Coronary artery (tissue), 2 donors: ENCODE data around the gene KIF21A.
"Not testable (repeated sequence)": the region's sequence is repeated elsewhere in the genome, so short reads cannot be mapped to it uniquely, and the experiment has no call there.

Source experiments
- DNase-seq: peaks from one replicate; pipeline ENCODE4 v3.0.0-alpha.2; 2017; ENCODE audit warnings: low spot score
- H3K27ac ChIP-seq, 2 donors: fragments of 200-600 bp; sonication (generic); one replicate each; pipeline ENCODE4 v1.5.1; 2016 to 2019
- H3K4me3 ChIP-seq: fragments of 200-600 bp; sonication (generic); 2 replicates; pipeline ENCODE4 v1.5.1; 2016; ENCODE audit warnings: mild to moderate bottlenecking, moderate library complexity
- TF ChIP-seq, protein P1 (sequence below): fragments of 200-600 bp; sonication (generic); IDR thresholded peaks from one replicate; pipeline ENCODE4 v1.5.1; 2019; ENCODE audit warnings: antibody characterized with exemption

The KIF21A gene

DNA sequence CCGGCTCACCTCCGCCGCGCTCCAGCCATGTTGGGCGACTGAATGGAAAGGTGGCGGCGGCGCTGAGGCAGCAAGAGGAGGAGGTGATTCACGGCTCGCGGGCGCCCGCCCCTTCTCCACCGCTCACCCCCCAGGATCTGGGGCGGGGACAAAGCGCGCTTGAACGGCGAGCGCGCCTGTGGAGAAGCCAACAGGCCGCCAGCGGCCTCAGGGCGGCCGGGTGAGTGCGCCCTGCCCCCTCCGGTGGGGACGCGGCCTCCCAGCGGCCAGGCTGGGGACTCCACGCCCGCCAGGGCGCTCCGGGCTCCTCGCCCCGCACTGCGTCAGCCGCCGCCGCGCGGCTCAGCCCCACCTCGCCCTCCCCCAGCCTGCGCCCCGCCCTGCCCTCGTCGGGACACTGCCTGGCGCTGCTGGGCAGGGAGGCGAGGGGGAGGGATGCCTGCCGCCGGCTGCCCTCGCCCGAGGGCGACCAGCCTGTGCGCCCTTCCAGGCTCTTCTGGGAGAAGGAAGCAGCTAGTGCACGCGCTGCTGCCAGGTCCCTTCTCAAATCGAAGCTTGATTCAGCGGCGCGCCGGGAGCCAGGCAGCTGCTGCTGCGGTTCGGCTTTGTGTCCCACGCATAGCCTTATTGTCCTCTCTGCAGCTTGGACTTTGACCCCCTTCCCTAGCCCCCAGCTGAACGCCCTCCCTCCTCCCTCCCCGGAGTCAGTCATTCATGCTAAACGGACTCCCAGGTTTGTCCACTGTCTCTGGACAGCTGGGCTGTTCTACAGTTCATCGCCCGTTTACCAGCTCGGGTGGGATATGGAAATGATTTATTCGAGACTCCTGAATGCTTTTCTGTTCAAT, at the start of gene KIF21A:
KIF21A (minus strand) TSS at position 40 of the 848 bp plus-strand sequence. CDS start 150 bp downstream, outside the sequence.
- H3K4me3 ChIP-seq, result peak within 1 kb of the TSS; percentile 85
- peak within 1 kb of the TSS; percentile 72 to 85 for H3K27ac ChIP-seq
- DNase-seq, result peak; percentile 92
- TF ChIP-seq, protein P1, sequence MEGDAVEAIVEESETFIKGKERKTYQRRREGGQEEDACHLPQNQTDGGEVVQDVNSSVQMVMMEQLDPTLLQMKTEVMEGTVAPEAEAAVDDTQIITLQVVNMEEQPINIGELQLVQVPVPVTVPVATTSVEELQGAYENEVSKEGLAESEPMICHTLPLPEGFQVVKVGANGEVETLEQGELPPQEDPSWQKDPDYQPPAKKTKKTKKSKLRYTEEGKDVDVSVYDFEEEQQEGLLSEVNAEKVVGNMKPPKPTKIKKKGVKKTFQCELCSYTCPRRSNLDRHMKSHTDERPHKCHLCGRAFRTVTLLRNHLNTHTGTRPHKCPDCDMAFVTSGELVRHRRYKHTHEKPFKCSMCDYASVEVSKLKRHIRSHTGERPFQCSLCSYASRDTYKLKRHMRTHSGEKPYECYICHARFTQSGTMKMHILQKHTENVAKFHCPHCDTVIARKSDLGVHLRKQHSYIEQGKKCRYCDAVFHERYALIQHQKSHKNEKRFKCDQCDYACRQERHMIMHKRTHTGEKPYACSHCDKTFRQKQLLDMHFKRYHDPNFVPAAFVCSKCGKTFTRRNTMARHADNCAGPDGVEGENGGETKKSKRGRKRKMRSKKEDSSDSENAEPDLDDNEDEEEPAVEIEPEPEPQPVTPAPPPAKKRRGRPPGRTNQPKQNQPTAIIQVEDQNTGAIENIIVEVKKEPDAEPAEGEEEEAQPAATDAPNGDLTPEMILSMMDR, result peak; percentile 67

GRCh38 chr12:39490500-39491282, 47.8 kb upstream of the KIF21A start:
- no peak for DNase-seq
- TF ChIP-seq, protein P1, result no peak
- Histone ChIP-seq H3K27ac (no peak overlapping the region), H3K4me3 (no peak overlapping the region)

DNA sequence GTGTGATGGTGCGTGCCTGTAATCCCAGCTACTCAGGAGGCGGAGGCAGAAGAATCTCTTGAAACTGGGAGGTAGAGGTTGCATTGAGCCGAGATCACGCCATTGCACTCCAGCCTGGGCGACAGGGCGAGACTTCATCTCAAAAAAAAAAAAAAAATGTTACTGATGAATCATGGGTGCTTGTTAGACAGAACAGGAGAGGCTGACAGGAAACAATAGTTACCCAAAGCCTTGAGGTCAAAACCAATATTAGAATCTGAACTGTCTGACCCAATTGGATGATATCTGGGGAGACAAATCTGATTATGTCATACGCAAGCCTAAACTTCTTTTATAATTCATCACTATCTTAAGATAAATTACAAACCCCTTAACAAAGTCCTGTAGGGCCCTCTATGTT, 40.7 kb upstream of the KIF21A start:
- TF ChIP-seq, protein P1, result no peak
- no peak for DNase-seq
- Histone ChIP-seq H3K4me3 (no peak overlapping the region), H3K27ac (no peak overlapping the region)

DNA sequence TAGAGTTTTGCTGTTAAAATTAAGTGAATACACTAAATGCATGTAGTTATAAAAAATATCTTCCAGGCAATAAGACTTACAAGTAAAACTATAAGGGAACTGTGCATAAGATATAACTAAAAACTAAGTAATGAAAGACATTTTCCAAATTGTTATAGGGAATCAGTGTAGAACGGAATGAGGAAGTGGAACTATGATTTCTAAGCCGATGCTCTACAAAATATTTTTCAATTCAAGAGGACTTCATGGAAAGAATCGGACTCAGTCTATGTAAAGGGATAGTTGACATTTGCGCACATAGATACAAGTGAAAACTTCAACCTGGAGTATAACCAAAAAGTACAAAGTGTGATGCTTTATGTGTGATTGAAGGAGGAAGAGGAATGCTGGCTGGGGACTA, 40.1 kb upstream of the KIF21A start:
- TF ChIP-seq, protein P1, result no peak
- no peak overlapping the region for H3K27ac ChIP-seq
- no peak overlapping the region for H3K4me3 ChIP-seq
- no peak for DNase-seq

- DNase-seq, result no peak
- TF ChIP-seq, protein P1, result no peak
- Histone ChIP-seq H3K27ac (no peak overlapping the region), H3K4me3 (no peak overlapping the region)
Observed at GRCh38 chr12:39476894-39477293, 34.0 kb upstream of the KIF21A start.

DNA sequence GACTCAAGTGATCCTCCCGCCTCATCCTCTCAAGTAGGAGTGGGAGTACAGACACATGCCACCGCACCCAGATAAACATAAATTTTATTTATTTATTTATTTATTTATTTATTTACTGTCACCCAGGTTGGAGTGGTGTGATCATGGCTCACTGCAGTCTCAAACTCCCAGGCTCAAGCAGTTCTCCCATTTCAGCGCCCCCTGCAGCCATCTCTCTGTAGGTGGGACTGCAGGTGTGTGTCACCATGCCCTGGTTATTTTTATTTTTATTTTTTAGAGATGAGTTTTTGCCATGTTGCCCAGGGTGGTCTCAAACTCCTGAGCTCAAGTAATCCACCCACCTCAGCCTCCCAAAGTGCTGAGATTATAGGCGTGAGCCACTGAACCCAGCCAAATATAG, 33.2 kb upstream of the KIF21A start:
- DNase-seq, result no peak
- TF ChIP-seq, protein P1, result no peak
- Histone ChIP-seq H3K27ac (no peak overlapping the region), H3K4me3 (no peak overlapping the region)

DNA sequence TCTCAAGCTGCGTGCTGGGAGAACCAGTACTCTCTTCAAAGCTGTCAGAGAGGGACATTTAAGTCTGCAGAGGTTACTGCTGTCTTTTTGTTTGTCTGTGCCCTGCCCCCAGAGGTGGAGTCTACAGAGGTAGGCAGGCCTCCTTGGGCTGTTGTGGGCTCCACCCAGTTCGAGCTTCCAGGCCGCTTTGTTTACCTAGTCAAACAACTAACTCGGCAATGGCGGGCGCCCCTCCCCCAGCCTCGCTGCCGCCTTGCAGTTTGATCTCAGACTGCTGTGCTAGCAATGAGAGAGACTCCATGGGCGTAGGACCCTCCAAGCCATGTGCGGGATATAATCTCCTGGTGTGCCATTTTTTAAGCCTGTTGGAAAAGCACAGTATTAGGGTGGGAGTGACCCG, 32.2 kb upstream of the KIF21A start:
- not testable (repeated sequence) for H3K27ac ChIP-seq, H3K4me3 ChIP-seq, DNase-seq
